B cell (primary cell): Measurements from ENCODE around the gene SLC45A2.

Experiments used
- CTCF ChIP-seq: fragments of 200-600 bp; IDR thresholded peaks from one replicate; pipeline ENCODE4 v1.8.0; 2022; ENCODE audit warnings: antibody characterized with exemption, mild to moderate bottlenecking
- EZH2 ChIP-seq: IDR thresholded peaks from 2 replicates; pipeline ENCODE4 v1.6.1; 2012; ENCODE audit warnings: borderline replicate concordance, low read depth, mild to moderate bottlenecking, moderate library complexity, low read length; ENCODE audit not compliant: insufficient read depth, poor library complexity, severe bottlenecking

DNA sequence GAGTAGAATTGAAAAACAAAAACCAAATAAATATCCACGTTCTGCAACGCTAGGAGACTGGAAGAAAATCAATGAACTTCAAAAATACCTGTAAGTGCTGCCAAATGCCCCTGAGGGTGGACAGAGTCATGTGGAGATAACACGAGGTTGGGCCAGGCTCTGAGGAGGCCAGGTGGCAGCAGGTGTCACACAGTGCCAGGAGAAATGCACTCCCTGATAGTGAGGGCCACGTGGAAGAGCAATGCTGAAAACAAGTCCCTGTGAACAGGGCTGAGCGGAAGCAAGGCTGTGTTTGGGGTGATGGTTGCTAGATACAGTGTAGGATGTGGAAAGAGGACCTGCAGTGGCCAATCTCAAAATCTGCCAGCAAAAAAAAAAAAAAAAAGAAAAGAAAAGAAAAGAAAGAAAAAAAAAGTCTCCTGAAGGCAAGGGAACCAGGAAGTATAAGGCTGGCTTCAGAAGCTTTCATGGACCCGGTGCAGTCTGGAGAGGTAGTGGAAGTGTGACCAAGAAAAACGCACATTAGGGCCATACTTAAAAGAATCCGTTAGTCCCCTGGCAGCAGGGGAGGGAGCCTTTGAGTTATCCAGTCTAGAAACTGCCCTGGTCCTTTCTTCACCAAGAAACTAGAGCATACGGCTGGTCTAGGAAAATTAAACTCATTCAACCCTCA is 41.7 kb upstream of the SLC45A2 start:
- no peak for TF ChIP-seq CTCF
- no peak for TF ChIP-seq EZH2
